ENCODE results near the gene IKZF3. TPM values are rescaled to one million over a fixed set of nuclear protein-coding genes. Genes with fewer than 3 reads are reported as not detected.

IKZF3 gene
- total and polyA plus RNA-seq, 10 of the 15 experiments (the other 5 are each of a cell fraction or from before 2014, with no cell fraction given), result 5.5 to 98.2 (median 47.6) TPM

DNA sequence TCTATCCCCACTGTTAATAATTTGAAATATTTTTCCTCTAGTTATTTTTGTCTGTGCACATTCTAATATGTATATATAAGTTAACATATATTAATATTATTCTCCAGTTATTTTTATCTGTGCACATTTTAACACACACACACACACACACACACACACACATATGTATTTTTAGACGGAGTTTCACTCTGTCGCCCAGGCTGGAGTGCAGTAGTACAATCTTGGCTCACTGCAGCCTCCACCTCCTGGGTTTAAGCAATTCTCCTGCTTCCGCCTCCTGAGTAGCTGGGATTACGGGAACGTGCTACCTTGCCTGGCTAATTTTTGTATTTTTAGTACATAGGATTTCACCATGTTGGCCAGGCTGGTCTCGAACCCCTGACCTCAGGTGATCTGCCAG, 146.5 kb downstream of the IKZF3 start:
- no peak overlapping the region for H2AFZ ChIP-seq (ENCODE audit: control insufficient read depth, low read depth, low read length)
- ChIA-PET POLR2A (no interaction called here), SMC1A (ENCODE audit: uncharacterized antibody, unreplicated experiment) (no interaction called here), CTCF (interaction anchor here (1.1 kb wide), 1 partner anchor 83 kb away, joined by 3 read pairs; no protein-coding TSS in a partner anchor), RAD21 (ENCODE audit: unreplicated experiment) (no interaction called here)
- H3K4me2 ChIP-seq (ENCODE audit: control insufficient read depth, insufficient read depth), result no peak overlapping the region
- H3K79me2 ChIP-seq (ENCODE audit: control insufficient read depth, insufficient read depth, low read length), result no peaks in the 10 kb centered on the region
- WGBS (ENCODE audit: insufficient coverage, insufficient replicate concordance, low lambda C conversion rate, missing lambda C conversion rate), result 77% methylated on average over 6 of the region's 6 CpGs
- H3K36me3 ChIP-seq (ENCODE audit: control insufficient read depth in 2 of 2, insufficient read depth in 2 of 2, low read length in 1 of 2), result no peaks in the 10 kb centered on the region
- FAIRE-seq, result no peak
- no peak overlapping the region for H3K9ac ChIP-seq (ENCODE audit: control insufficient read depth, insufficient read depth, low read length)
- no peaks in the 10 kb centered on the region for H3K9me3 ChIP-seq (replicated peaks; ENCODE audit: control insufficient read depth, insufficient read depth, low read length)
- H4K20me1 ChIP-seq (ENCODE audit: control insufficient read depth, insufficient read depth), result no peaks in the 10 kb centered on the region
- no TSS peak for BruUV-seq (replicated peaks)
- H3K27me3 ChIP-seq (replicated peaks in 1 of 2; ENCODE audit: control insufficient read depth in 2 of 2, insufficient read depth in 2 of 2, low read length in 1 of 2), result no peaks in the 10 kb centered on the region
- intact Hi-C loops (cut with micrococcal nuclease; ENCODE audit: unreplicated experiment), result no loop called here
- H3K27ac ChIP-seq (ENCODE audit: control insufficient read depth, insufficient read depth), result no peak overlapping the region
- H3K4me1 ChIP-seq (ENCODE audit: control insufficient read depth, insufficient read depth, low read length), result no peaks in the 10 kb centered on the region
- ATAC-seq, result no peak
- no peak overlapping the region for H3K4me3 ChIP-seq
- DNase-seq (ENCODE audit: low read depth, low spot score), result no peak
- no peak for TF ChIP-seq JUND (IDR thresholded peaks at IDR 0.05; ENCODE audit: low read depth, low read length)
- TF ChIP-seq, protein P1, sequence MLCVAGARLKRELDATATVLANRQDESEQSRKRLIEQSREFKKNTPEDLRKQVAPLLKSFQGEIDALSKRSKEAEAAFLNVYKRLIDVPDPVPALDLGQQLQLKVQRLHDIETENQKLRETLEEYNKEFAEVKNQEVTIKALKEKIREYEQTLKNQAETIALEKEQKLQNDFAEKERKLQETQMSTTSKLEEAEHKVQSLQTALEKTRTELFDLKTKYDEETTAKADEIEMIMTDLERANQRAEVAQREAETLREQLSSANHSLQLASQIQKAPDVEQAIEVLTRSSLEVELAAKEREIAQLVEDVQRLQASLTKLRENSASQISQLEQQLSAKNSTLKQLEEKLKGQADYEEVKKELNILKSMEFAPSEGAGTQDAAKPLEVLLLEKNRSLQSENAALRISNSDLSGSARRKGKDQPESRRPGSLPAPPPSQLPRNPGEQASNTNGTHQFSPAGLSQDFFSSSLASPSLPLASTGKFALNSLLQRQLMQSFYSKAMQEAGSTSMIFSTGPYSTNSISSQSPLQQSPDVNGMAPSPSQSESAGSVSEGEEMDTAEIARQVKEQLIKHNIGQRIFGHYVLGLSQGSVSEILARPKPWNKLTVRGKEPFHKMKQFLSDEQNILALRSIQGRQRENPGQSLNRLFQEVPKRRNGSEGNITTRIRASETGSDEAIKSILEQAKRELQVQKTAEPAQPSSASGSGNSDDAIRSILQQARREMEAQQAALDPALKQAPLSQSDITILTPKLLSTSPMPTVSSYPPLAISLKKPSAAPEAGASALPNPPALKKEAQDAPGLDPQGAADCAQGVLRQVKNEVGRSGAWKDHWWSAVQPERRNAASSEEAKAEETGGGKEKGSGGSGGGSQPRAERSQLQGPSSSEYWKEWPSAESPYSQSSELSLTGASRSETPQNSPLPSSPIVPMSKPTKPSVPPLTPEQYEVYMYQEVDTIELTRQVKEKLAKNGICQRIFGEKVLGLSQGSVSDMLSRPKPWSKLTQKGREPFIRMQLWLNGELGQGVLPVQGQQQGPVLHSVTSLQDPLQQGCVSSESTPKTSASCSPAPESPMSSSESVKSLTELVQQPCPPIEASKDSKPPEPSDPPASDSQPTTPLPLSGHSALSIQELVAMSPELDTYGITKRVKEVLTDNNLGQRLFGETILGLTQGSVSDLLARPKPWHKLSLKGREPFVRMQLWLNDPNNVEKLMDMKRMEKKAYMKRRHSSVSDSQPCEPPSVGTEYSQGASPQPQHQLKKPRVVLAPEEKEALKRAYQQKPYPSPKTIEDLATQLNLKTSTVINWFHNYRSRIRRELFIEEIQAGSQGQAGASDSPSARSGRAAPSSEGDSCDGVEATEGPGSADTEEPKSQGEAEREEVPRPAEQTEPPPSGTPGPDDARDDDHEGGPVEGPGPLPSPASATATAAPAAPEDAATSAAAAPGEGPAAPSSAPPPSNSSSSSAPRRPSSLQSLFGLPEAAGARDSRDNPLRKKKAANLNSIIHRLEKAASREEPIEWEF (IDR thresholded peaks at IDR 0.05; ENCODE audit: insufficient replicate concordance, low read depth, low read length), result no peak
- in situ Hi-C loops (cut with MboI), result no loop called here
